Common myeloid progenitor, CD34-positive (primary cell): ENCODE results near the gene ACAA2.
"Not testable (repeated sequence)": the region's sequence is repeated elsewhere in the genome, so short reads cannot be mapped to it uniquely, and the experiment has no call there.

ENCODE experiments used
- CTCF ChIA-PET: fragments of 350-600 bp; sonication (Branson Sonifier 250); formaldehyde crosslinking; loops from one replicate; lab custom pipeline; 2021; ENCODE audit warnings: antibody characterized with exemption; lab: Charles Lee
- POLR2A ChIA-PET: fragments of 350-600 bp; sonication (Branson Sonifier 250); formaldehyde crosslinking; loops from one replicate; lab custom pipeline; 2021; ENCODE audit warnings: antibody characterized with exemption; lab: Charles Lee
- DNase-seq, 3 donors: peaks; one replicate each; pipeline versions ENCODE4 v3.0.0 to v3.0.0-alpha.2; 2013
- H3K27ac ChIP-seq, 2 experiments: 1 replicate in 1 of 2; 2 replicates in 1 of 2; pipeline ENCODE4 v1.7.0; 2013; ENCODE audit warnings: inconsistent platforms in 2 of 2, low read length in 2 of 2, mild to moderate bottlenecking in 2 of 2, low read depth in 1 of 2, moderate library complexity in 1 of 2; ENCODE audit not compliant: severe bottlenecking in 2 of 2, insufficient read depth in 1 of 2, poor library complexity in 1 of 2
- H3K27me3 ChIP-seq, 5 experiments: replicated peaks in 2 of 5; 1 replicate in 3 of 5; 2 replicates in 2 of 5; pipeline versions ENCODE4 v1.6.1 to v1.7.0; 2013; ENCODE audit warnings: low read length in 4 of 5, mild to moderate bottlenecking in 2 of 5, moderate library complexity in 2 of 5, inconsistent platforms in 1 of 5; ENCODE audit not compliant: insufficient read depth in 5 of 5, control insufficient read depth in 4 of 5
- H3K36me3 ChIP-seq, 4 experiments: 1 replicate in 2 of 4; 2 replicates in 2 of 4; pipeline versions ENCODE4 v1.6.1 to v1.7.0; 2013; ENCODE audit warnings: low read length in 3 of 4, control low read depth in 1 of 4, mild to moderate bottlenecking in 1 of 4; ENCODE audit not compliant: control insufficient read depth in 4 of 4, insufficient read depth in 4 of 4
- H3K4me1 ChIP-seq, 4 experiments: 1 replicate in 3 of 4; 2 replicates in 1 of 4; pipeline versions ENCODE4 v1.6.1 to v1.7.1; 2013; ENCODE audit warnings: low read length in 3 of 4, mild to moderate bottlenecking in 3 of 4, control low read depth in 1 of 4, inconsistent platforms in 1 of 4, moderate library complexity in 1 of 4; ENCODE audit not compliant: control insufficient read depth in 4 of 4, insufficient read depth in 4 of 4; ENCODE audit errors: control extremely low read depth in 1 of 4
- H3K4me3 ChIP-seq, 7 experiments: 1 replicate in 4 of 7; 2 replicates in 3 of 7; pipeline versions ENCODE4 v1.5.1 to v1.7.0; 2013; ENCODE audit warnings: mild to moderate bottlenecking in 7 of 7, low read length in 6 of 7, moderate library complexity in 6 of 7, inconsistent platforms in 2 of 7, low read depth in 2 of 7, control low read depth in 1 of 7; ENCODE audit not compliant: insufficient read depth in 4 of 7, control insufficient read depth in 1 of 7; ENCODE audit errors: extremely low read depth in 1 of 7
- H3K9me3 ChIP-seq, 5 experiments: 1 replicate in 4 of 5; 2 replicates in 1 of 5; pipeline versions ENCODE4 v1.6.1 to v1.7.1; 2013; ENCODE audit warnings: low read length in 4 of 5, mild to moderate bottlenecking in 2 of 5, inconsistent platforms in 1 of 5, low read depth in 1 of 5, moderate library complexity in 1 of 5; ENCODE audit not compliant: control insufficient read depth in 4 of 5, insufficient read depth in 2 of 5; ENCODE audit errors: control extremely low read depth in 1 of 5
- WGBS: methylation state at CpG from one replicate; pipeline ENCODE4 v1.1.5; 2013; ENCODE audit not compliant: insufficient coverage; 5-methylcytosine and 5-hydroxymethylcytosine counted together

Gene ACAA2

DNA sequence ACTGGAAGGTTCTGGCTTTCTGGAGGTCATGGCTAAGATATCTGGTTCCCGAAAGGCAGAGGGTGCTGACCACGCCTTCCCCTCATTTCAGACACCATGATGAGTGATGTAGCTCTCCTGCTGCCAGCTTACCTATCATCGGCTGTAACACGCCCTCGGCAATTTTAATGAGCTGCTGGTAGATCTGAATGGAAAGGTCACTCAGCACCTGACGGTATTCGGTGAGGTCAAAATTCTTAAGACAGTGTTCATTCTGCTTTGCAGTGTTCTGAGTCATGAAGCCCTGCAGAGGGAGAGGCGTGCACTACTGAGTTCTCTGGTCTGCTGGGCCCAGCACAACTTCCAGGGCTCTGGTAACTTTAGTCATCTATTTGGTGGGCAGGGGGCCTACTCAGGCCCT, 25.7 kb upstream of the ACAA2 start:
- H3K9me3 ChIP-seq: no peaks in the 10 kb centered on the region
- H3K27me3 ChIP-seq: peaks cover 0 to 8% (median 0%) of the 10 kb centered on the region in 5 experiments
- WGBS: 96% methylated on average over 8 of the region's 8 CpGs
- H3K4me1 ChIP-seq: no peaks in the 10 kb centered on the region
- H3K36me3 ChIP-seq: no peaks in the 10 kb centered on the region
- POLR2A ChIA-PET: no interaction called here
- CTCF ChIA-PET: no interaction called here
- H3K4me3 ChIP-seq: no peak overlapping the region
- no peak overlapping the region for H3K27ac ChIP-seq
- no peak for DNase-seq

DNA sequence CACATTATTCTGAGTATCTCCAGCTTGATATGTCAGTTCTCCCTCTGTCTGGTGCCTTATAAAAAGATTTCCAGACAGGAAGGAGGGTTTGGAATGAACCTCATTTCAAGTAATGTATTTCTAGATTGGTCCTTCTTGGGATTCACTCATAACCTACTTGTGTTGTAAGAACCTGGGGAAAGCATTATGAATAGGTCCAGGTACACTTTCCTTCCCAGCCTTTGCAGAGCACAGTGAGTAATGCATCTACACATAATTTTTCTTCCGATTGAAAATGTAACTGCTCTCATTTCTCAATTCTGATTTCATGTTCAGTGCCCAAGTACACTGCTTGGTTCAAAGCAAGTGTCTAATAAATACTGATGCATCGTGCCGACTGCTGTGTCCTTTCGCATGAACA, 25.0 kb upstream of the ACAA2 start:
- DNase-seq: no peak
- Histone ChIP-seq H3K9me3 (no peaks in the 10 kb centered on the region), H3K4me1 (no peaks in the 10 kb centered on the region), H3K36me3 (no peaks in the 10 kb centered on the region), H3K4me3 (no peak overlapping the region), H3K27ac (no peak overlapping the region), H3K27me3 (peaks cover 0 to 8% (median 0%) of the 10 kb centered on the region in 5 experiments)
- WGBS: 100% methylated on average over 2 of the region's 4 CpGs
- ChIA-PET CTCF (no interaction called here), POLR2A (no interaction called here)

DNA sequence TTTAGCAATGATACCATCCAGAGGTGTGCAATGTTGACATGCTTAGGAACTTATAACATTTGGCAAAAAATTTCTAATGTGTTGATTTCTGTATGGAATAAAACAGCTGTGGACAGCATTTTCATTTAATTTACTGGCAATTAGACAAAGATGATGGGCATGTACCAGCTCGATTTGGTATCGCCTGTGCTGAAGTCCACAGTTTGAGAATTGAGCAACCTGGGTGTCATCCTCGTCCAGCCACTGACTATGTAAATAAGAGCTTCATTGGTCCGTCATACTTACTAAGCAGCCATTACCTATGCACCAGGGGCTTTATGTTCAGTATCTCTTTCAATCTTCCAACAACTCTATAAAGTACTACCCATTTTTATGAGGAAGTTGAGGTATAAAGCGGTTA, 24.6 kb upstream of the ACAA2 start:
- WGBS: 95% methylated on average over 3 of the region's 5 CpGs
- Histone ChIP-seq H3K27ac (no peak overlapping the region), H3K27me3 (peaks cover 0 to 8% (median 0%) of the 10 kb centered on the region in 5 experiments), H3K4me3 (no peak overlapping the region), H3K9me3 (no peaks in the 10 kb centered on the region), H3K36me3 (no peaks in the 10 kb centered on the region), H3K4me1 (no peaks in the 10 kb centered on the region)
- ChIA-PET CTCF (no interaction called here), POLR2A (no interaction called here)
- DNase-seq: peak in 1 of 3 donors; percentile 1

DNA sequence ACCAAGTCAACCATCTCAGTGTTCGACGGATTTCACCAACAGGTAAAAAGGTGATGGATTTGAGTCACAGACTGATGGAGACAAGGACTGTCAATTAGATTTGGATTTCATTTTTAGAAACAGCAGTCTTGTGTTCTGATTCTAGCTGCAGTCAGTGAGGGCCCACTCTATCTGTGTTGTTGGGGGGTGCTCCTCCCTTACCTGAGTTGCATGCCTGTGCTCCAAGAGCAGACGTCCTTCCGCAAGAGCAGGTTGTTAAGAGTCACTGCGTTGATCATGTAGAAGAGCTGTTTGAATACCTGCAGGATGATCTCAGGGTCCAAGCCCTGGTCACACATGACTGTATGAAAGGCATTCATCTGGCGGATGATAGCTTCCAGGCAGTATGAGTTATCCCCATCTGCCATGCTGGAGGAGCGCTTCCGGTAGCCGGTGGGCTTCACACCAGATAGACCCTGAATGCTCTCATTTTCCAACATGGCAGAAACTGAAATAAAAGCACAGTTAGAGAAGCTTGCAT, 24.0 kb upstream of the ACAA2 start:
- CTCF ChIA-PET, POLR2A ChIA-PET, H3K4me1 ChIP-seq, H3K4me3 ChIP-seq, H3K36me3 ChIP-seq, H3K9me3 ChIP-seq, H3K27ac ChIP-seq, DNase-seq, H3K27me3 ChIP-seq: not testable (repeated sequence)
- WGBS: 98% methylated on average over 6 of the region's 9 CpGs

DNA sequence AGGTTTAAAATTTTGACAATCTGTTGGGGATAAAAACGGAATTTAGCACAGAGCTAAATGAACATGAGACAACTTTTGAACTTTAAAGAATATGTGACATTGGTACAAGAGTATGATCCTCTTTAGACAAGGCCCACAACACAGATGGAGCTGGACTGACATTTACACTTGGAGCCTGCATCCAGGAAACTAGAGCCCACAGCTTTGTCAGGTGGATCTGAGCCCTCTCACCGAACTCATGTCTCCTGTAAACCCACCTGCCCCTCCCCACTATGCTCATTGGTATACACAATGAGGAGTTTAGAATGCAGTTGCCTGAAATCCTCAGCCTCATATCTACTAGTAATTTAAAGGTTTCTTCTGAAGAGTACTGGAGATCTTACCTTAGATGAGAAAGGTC, 22.1 kb upstream of the ACAA2 start:
- no peaks in the 10 kb centered on the region for H3K4me1 ChIP-seq
- POLR2A ChIA-PET: no interaction called here

DNA sequence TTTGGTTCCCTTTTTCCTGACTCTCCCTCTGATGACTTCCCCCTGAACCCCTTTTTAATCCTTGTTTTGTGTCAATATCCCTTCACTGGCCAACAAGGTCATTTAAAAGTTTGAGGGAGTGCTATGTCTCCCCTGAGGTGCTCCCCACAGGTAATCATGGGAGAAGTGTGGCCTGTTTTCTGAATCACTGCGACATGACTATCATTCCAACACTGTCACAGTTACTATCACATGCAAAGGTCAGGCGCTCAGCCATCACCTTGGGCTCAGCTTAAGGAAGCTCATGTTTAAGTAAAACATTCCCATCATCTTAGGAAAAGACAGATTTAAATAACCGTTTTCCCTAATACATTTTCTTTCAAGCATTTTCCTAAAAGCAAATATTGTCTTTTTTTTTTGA, 20.9 kb upstream of the ACAA2 start:
- H3K27me3 ChIP-seq: peaks cover 0 to 8% (median 0%) of the 10 kb centered on the region in 5 experiments
- no peaks in the 10 kb centered on the region for H3K4me1 ChIP-seq
- CTCF ChIA-PET: no interaction called here
- POLR2A ChIA-PET: no interaction called here
- H3K27ac ChIP-seq: no peak overlapping the region
- no peak overlapping the region for H3K4me3 ChIP-seq
- peaks cover 0 to 8% (median 6%) of the 10 kb centered on the region in 5 experiments for H3K9me3 ChIP-seq
- DNase-seq: no peak
- 100% methylated on average over 3 of the region's 3 CpGs for WGBS
- H3K36me3 ChIP-seq: no peaks in the 10 kb centered on the region

More for the DNA sequence above, 22.1 kb upstream of the ACAA2 start:
- WGBS: no CpG with 5 or more reads among the region's 2 CpGs
- CTCF ChIA-PET: no interaction called here
- no peak for DNase-seq
- Histone ChIP-seq H3K4me3 (no peak overlapping the region), H3K27ac (no peak overlapping the region), H3K36me3 (no peaks in the 10 kb centered on the region), H3K27me3 (peaks cover 0 to 8% (median 0%) of the 10 kb centered on the region in 5 experiments), H3K9me3 (peaks cover 0 to 5% (median 3%) of the 10 kb centered on the region in 5 experiments)

DNA sequence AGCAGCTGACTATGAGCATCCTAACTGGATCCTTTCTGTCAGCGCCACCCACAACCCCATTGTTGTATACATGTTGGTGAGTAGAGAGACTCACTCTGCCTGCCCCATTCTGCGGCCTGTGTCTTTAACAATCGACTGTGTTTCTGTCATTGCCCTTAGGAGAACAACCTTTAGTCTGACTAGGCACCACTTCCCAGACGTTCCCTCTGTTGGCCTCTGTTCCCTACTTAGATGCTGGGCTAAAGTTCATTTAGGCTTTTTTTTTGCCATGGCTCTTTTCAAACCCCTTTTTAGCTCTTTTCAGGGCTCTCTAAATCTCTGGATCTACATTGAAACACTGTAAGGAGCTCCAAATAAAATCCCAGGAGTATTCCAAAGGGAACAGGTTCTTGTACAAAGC, 20.5 kb upstream of the ACAA2 start:
- 94% methylated on average over 3 of the region's 4 CpGs for WGBS

More for the DNA sequence above, 20.5 kb upstream of the ACAA2 start:
- no peak for DNase-seq
- Histone ChIP-seq H3K27me3 (peaks cover 0 to 8% (median 0%) of the 10 kb centered on the region in 5 experiments), H3K4me3 (no peak overlapping the region), H3K36me3 (no peaks in the 10 kb centered on the region), H3K27ac (no peak overlapping the region), H3K9me3 (peaks cover 0 to 8% (median 6%) of the 10 kb centered on the region in 5 experiments), H3K4me1 (no peaks in the 10 kb centered on the region)
- POLR2A ChIA-PET: no interaction called here
- CTCF ChIA-PET: no interaction called here
